KG1 (cell line): ENCODE data around the gene CAPG.
"Not testable (repeated sequence)": the region's sequence is repeated elsewhere in the genome, so short reads cannot be mapped to it uniquely, and the experiment has no call there.

Experiments used
- DNase-seq: peaks from one replicate; lab custom pipeline; 2025; lab: John Stamatoyannopoulos, UW

CAPG gene, protein sequence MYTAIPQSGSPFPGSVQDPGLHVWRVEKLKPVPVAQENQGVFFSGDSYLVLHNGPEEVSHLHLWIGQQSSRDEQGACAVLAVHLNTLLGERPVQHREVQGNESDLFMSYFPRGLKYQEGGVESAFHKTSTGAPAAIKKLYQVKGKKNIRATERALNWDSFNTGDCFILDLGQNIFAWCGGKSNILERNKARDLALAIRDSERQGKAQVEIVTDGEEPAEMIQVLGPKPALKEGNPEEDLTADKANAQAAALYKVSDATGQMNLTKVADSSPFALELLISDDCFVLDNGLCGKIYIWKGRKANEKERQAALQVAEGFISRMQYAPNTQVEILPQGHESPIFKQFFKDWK

DNA sequence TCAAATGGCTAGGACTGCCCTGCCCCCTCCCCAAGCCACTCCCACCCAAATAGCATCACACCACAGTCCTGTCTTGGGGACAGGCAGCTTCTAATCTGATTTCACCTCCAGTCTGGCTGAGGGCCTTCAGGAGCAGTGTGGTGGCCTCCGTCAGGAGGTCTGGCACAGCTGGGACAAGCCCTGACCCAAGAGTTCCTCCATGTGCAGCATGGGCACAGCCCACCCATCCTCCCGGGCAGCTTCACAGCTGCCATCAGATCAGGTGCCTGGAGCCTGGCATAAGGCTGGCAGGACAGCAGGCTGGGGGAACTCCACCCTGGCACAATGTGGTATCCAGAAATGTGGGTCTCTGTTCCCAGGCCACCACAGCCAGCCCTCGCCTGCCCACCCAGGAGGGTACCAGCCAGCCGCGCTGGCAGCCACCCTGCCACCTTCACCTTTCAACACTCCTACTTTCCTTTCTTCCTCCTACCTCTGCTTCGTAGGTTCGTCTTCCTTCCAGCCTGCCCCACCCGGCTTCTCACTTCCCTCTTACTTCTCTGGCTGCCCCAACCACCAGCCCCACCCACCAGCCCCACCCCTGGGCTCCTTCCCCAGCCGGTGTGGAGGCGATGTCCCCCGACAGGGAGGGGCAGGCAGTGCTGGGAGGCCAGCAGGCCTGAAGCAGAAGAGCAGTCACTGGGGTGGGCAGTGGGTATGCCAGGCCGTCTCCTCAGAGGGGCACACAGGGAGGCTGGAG lies at the start of gene CAPG:
CAPG (minus strand) TSS at position 522 of the 739 bp plus-strand sequence. CDS start 8,221 bp downstream, outside the sequence.
- peak; percentile 41 for DNase-seq

DNA sequence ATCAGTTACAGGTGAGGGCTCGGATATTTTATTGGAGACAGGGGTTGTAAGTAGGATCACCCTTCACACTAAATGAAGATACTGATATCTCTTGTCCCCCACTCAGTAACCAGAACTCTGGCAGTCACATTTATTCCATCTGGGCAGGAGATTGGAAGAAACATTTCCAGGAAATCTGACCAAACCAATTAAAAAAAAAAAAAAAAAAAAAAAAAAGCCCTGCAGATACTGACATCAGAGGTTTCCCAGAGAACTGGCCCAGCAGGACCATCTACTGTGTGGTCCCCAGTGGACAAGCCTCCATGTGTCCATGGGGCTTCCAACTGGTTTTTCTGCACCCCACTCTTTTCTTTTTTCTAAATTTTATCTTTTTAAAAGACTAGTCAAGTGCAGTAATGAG lies 49.6 kb upstream of the CAPG start:
- no peak for DNase-seq

DNA sequence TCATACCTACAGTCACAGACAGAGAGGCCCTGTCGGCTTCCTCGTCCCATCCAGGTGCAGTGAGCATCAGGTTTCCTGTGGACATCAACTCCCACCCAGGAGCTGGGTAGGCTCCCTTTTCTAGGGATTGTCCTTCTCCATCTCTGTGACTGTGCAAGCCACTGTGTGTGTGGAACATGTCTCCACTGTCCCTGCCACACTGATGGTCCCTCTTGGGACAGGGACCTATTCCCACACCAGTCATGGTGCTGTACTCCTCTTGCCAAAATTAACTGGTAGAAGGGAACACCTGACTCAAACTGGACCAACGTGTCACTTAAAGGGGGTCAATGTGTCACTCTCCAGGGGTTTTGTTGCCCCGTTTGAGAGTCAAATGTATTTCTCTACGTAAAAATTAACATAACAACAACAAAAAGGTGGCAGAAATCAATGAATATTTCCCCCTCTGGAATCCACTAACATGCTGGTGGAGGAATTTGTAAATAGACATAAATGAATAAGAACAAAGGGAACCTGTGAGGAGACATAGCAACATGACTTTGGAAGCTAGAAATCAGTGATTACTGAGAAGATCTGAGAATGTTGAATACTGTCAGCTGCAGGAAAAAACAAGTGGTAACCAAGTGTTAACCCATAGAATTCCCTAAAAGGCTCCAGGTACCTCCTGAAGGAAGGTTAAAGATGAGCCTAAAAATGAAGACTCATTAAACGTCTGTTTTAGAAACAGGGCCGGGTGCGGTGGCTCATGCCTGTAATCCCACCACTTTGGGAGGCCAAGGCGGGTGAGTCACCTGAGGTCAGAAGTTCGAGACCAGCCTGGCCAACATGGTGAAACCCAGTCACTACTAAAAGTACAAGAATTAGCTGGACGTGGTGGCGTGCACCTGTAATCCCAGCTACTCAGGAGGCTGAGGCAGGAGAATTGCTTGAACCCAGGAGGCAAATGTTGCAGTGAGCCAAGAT lies 48.7 kb upstream of the CAPG start:
- no peak for DNase-seq

DNA sequence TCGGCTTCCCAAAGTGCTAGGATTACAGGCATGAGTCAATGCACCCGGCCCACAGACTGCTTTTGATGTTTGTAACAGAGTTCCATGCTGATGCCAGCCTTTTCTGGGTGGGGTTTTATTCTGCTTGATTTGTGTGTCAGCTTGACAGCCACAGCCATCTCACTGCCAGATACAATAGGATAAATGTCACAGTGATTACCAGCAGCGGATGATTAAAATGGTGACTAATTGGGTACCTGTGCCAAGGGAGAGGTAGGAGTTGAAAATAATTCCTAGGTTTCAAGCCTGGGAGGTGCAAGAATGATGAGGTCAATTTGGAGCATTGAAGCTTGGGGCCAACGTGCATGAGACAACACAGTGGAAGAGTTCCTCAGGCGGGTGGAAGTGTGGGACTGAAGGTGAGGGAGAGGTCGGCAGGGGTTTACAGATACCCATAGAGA lies 47.7 kb upstream of the CAPG start:
- DNase-seq = no peak

DNA sequence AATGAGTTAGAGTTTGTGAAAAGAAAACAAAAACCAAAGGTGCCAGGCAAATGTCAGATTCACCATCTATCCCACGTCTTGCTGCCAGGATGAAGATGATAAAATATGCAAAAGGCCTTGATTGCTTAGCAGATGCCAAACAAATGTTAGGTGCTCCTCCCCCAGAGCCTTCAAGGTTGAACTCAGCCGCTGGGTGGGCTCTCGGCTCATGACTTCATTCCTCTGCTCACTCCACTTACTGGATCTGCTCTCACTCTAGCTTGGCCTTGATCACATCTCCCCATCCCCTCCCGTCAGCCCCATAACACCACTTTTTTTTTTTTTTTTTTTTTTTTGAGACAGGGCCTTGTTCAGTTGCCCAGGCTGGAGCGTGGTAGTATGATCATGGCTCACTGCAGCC lies 46.9 kb upstream of the CAPG start:
- DNase-seq = no peak

DNA sequence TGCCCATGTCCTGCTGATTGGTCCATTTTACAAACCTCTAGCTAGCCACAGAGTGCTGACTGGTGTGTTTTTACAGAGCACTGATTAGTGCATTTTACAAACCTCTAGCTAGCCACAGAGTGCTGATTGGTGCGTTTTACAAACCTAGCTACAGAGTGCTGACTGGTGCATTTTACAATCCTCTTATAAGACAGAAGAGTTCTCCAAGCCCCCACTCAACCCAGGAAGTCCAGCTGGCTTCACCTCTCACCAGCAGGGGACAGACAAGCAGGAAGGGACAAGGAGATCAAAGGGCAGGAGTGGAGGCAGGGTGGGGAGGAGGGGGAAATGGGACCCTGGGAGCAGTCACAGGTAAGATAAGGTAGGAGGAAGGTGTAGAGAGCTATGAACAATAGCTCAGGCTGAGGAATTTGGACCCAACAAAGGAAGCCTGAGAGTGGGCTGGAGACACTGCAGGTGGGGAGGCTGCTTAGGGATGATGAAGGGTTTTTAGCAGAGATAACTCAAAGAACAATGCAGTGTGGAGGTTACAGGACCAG lies 45.5 kb upstream of the CAPG start:
- no peak for DNase-seq

DNA sequence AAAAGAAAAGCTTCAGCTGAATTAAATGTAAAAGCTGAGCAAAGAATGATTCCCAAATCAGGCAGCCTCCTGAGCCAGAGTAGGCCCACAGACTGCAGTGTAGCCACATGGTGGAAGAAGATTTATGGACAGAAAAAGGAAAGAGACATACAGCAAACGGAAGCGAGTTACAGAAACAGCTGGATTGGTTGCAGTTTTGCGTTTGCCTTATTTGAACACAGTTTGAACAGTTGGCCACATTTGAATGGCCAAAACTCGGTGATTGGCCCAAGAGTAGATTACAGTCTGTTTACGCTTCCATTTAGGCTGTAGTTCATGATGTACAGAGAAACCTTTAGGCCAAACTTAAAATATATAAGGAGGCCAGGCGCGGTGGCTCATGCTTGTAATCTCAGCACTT lies 43.4 kb upstream of the CAPG start:
- DNase-seq = no peak

DNA sequence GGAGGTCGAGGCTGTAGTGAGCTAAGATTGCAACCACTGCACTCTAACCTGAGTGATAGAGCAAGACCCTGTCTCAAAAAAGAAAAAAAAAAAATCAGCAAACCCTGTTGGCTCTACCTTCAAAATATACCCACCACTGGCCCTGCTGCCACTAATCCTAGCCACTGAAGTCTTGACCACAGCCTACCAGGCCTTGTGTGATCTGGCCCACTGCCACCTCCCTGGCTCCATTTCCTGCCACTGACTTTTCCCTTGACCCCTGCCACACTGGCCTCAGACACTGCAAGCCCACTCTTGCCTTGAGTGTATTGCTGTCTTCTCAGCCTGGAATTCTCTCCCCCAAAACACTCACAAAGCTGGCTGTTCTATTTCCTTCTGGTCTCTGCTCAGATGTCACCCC lies 42.1 kb upstream of the CAPG start:
- no peak for DNase-seq

DNA sequence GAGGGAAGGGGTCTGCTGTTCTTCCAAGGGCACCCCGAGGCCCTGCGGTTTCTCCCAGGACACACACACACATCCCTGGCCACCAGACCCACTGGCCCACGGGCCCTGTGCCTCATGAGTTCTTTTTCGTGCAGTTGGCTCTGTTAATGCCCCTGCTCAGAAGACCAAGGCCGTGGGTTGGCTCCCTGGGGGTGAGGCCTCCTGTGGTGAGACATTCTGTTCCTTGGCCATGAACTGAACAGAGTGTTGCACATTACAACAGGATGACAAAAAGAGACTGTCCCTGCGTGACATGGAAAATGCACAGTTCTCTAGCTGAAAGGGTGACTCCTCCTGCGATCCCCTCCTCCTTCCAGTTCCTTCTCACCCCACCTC lies 39.0 kb upstream of the CAPG start:
- DNase-seq = no peak

DNA sequence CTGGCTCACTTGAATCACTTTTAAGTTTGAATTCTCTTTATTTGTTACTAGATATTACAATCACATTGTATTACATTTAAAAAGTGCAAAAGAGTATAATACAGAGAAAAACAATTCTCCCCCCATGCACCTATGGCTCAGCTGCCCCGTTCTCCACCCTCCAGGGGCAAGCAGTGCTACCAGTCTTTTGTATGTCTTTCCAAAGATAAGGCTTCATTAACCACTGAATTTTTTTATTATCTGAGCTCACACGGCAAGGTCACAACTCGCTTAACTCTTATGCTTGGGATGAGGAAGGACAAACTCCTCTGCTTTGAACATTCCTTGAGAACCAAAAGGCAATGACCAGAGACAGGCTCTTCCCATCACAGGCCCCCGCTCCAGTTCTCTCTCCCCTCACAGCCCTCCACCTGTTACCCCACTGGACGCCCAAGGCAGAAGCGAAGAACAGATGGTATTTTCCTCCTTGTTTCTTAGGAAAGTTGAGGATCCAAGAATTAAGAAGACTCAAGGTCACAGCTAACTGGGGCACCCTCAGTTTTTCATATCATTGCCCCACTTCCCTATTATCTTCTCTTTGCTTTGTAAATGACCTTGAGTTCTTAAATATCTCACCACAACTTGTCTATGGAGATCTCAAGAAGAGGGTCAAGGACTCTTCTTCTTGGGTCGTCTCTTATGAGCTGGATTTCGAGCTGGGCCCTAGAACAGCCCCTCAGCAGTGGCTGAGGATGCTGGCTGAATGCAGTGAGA lies 38.5 kb upstream of the CAPG start:
- no peak for DNase-seq

DNA sequence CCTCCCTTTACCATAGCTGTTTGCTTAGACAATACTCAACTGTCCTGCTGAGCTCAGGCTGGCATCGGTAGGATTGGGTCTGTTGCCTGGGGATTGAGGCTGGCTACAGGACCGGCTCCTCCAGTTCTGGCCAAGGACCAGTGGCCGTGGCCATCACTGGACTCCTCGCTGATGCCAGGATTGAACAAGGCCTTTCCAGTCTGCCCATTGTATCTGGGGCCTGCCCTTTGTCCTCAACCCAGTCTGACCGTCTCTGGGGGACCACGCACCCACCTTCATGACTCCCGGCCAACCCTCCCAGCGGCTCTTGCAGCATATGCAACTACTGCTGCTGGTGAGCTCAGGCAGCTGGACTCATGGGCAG lies 37.0 kb upstream of the CAPG start:
- DNase-seq = no peak

DNA sequence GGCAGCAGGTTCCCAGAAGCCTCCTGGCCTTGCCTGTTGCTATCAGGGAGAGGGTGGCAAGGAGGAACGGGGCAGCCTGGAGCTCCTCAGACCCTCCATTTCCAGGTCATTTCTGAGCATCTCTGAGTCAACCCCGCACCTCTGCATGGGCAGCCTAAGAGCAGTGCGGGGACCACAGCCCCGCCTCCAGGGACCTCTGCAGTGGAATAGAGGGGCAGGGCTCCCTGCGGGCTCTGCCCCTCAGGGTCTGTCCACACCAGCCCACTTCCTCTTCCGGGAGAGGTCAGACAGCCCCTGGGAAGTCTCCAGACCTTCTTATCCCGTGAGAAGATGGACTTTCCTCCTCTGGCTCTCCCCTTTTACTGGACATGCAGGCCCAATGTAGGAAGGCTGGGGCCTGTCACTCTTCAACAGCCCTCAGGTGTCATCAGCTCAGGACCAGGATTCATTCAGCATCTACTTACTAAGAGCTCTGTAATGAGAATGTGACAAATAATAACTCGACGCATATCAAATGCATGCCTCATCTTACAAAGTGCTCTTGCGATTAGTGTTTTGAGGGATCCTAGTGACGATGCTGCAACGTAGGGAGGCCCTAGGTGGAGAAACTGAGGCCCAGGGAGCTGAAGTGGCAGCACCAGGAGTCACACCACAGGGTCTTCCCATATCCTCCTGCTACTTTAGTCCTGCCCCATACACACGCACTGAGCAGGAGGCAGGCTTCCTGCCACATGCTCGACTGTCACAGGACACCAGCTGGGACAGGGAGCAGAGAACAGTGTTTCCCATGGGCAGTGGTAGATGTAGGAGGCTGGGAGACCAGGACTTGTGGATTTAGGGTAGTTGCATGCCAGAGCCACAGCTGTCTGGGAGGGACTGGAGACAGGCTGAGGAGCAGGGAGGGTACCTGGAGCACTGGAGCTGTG lies 36.4 kb upstream of the CAPG start:
- no peak for DNase-seq

DNA sequence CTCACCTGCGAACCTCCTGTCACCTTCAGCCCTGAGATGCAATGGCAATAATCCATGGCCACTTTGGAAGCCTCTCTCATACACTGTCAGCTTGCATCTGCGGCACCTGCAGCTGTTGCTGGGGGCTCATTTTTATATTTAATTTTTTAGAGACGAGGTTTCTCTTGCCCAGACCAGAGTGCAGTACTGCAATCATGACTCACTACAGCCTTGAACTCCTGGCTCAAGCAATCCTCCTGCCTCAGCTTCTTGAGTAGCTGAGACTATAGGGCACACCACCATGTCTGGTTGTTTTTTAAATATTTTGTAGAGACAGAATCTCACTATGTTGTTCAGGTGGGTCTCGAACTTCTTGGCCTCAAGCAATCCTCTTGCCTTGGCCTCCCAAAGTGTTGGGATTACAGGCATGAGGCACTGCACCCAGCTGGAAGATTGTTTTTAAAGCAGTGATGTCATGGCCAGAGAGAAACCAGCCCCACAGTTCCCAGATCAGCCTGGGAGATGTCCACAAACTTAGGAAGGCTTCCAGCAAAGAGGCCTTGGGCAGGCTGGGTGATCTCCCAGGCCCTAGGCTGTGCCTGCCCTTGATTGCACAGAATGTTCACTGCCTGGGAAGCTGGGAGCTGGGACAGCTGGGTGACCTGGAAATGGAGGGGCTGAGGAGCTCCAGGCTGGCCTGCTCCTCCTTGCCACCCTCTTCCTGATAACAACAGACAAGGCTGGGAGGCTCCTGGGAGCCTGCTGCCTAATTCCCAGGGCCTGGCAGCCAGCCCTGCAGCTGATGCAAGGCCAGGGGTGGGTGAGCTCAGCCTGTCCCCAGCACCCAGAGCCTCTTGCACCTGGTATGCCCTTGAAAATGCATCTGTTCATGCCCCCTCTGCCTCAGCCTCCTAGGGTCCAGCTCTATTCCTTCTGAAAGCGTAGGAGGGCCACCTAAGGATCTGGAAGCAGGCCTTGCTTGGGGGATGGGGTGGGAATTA lies 35.4 kb upstream of the CAPG start:
- no peak for DNase-seq

DNA sequence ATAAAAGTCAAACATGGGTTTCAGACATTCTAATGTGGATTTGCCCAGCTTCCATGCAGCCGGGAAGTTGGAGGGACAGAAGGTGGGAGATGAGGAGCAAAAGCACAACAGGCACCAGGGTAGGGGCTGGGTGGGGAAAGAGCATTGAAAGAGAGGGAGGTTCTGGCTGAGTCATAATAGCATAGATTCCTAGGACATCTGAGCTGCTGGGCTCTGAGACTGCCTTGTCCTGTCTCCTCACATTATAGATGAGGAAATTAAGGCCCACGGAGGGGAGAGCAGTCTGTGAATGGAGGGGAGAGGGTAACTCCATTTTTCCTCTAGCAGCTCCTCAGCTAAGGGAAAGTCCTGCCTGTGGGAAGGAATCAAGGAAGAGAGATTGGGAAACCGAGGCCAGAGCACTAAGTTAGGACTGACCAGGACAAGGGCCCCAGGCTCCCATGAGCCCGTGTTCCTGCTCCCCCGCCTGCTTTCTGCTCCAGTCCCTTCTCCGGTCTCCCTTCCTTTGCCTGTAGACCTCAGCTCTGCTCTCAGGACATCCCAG lies 34.5 kb upstream of the CAPG start:
- no peak for DNase-seq

DNA sequence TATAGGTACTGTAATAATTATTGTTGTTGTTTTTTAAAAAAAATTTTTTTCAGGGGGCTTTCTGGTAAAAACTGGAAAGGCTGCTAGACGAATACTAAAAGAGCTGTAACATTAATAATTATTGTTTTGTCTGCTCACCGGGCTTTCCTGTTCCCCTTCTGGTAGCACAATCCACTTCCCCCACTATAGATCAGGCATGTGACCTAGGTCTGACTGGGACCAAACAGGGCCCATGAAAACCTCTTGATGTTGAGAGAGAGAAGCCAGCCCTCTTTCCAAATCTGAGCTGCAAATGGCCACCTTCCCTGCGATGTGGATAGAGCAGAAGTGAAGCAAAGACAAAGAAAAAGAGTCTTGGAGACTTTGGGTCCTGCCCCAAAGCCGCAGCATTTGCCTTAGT lies 31.7 kb upstream of the CAPG start:
- DNase-seq = no peak

DNA sequence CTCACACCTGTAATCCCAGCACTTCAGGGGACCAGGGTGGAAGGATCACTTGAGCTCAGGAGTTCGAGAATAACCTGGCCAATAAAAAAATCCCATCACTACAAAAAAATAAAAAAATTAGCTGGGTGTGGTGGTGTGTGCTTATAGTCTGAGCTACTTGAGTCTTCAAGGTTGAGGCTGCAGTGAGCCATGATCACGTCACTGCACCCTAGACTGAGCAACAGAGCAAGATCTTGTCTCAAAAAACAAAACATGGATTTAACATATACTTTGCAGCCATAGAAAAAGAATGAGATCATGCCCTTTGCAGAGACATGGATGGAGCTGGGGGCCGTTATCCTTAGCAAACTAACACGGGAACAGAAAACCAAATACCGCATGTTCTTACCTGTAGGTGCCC lies 30.6 kb upstream of the CAPG start:
- no peak for DNase-seq

DNA sequence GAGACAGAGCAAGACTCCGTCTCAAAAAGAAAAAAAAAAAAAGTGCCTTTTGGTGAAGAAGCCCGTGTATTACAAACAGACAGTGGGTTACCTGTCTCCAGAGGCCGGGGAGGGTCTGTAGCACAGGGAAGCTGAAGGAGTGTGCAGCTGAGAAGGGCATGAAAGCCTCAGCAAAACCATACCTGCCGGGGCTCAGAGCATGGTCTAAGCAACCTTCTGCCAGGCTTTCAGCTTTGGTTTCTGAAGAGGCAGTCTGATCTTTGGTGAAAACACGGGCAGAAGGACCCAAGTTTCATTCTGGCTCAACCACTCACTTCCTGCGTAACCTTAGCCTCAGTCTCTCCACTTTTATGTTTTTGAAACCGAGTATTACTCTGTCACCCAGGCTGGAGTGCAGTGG lies 29.8 kb upstream of the CAPG start:
- no peak for DNase-seq

DNA sequence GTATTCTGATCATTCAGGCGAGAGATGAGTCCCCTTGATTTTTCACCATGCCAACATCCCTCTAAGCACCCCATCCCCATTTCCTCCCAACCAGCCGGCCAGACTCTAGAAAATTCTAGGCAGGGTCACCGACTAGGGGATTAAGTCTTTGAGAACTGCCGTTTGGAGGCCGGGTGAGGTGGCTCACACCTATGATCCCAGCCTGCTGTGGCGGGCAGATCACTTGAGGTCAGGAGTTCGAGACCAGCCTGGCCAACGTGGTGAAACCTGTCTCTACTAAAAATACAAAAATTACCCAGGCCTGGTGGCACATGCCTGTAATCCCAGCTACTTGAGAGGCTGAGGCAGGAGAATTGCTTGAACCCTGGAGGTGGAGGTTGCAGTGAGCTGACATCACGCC lies 29.4 kb upstream of the CAPG start:
- DNase-seq = not testable (repeated sequence)

DNA sequence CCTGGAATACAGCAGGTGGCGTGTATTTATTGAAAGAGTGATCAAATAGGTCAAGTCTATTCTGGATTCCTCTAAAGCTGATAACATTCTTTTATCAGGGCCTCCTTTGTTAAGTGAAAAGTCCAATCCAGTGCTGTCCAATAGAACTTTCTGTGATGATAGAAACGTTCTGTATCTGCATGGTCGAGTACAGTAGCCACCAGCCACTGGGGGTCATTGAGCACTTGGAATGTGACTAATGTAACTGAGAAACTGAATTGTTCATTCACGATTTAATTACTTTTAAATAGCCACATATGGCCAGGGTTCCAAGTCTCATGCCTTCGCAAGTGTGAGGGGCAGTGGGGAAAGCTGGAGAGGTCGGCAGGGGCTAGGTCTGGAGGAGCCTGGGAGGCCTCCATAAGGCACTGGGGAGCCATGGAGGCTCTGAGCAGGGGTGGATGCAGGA lies 28.9 kb upstream of the CAPG start:
- no peak for DNase-seq
